ENCODE results near the gene PTPRT. TPM values are rescaled to one million over a fixed set of nuclear protein-coding genes. Genes with fewer than 3 reads are reported as not detected.

Gene PTPRT
- total RNA-seq, 1 experiment from 2014 or later = not detected

DNA sequence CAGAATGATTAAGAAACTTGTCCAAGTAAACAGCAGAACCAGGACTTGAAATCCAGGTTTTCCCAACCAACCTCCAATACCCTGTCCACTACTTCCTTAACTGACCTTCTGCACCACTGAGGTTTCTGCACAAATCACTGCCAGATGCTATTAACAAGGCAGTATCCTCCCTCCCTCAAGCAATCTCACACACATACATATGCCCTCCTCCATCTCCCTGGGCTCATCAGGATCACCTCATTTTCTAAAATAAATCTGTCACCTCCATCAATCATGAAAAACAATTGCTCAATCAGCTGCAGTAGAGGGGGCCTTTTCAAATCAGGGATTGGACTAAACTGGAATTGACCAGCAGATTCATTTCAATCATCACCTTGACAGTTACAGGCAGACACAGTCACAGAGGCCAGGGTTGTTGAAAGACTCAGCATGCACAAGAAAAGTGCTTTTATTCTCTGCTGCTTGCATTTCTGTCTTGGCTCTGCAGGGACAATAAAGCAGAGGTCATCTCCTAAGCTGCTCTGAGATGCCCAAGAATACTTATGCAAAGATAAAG lies 539.4 kb downstream of the PTPRT start:
- no peaks in the 10 kb centered on the region for H3K4me1 ChIP-seq (ENCODE audit: control insufficient read depth, insufficient read depth, low read length)
- ATAC-seq (no peak), DNase-seq (ENCODE audit: low read depth, low spot score) (no peak)
- POLR2A ChIA-PET = no interaction called here
- H3K27me3 ChIP-seq (ENCODE audit: control insufficient read depth, insufficient read depth, low read length) = no peaks in the 10 kb centered on the region
- no peaks in the 10 kb centered on the region for H3K36me3 ChIP-seq (ENCODE audit: control insufficient read depth, insufficient read depth, low read length)
- in situ Hi-C loops (cut with HindIII; ENCODE audit: low pct_unique_long_range_greater_than_20kb, low sequenced_read_pairs) (no loop called here), intact Hi-C loops (cut with micrococcal nuclease; ENCODE audit: unreplicated experiment) (no loop called here)
- TF ChIP-seq REST (IDR thresholded peaks at IDR 0.05; ENCODE audit: insufficient read depth in 1 of 2, low read depth in 2 of 2, low read length in 1 of 2) (no peak), TCF7L2 (IDR thresholded peaks at IDR 0.05; ENCODE audit: low read depth, low read length) (no peak), SIN3A (IDR thresholded peaks at IDR 0.05; ENCODE audit: borderline replicate concordance, insufficient read depth, low read depth, low read length) (no peak), POLR2AphosphoS5 (IDR thresholded peaks at IDR 0.05; ENCODE audit: low read depth, low read length) (no peak), CTCF (IDR thresholded peaks at IDR 0.05) (no peak)
- H3K4me3 ChIP-seq (ENCODE audit: low read depth in 2 of 2, low read length in 2 of 2) = no peak overlapping the region
- H3K27ac ChIP-seq (ENCODE audit: low read length) = no peak overlapping the region
- no TSS peak for BruUV-seq (replicated peaks)
- CTCF ChIA-PET = no interaction called here
- no peaks in the 10 kb centered on the region for H3K9me3 ChIP-seq (ENCODE audit: control insufficient read depth, insufficient read depth, low read depth, low read length)

DNA sequence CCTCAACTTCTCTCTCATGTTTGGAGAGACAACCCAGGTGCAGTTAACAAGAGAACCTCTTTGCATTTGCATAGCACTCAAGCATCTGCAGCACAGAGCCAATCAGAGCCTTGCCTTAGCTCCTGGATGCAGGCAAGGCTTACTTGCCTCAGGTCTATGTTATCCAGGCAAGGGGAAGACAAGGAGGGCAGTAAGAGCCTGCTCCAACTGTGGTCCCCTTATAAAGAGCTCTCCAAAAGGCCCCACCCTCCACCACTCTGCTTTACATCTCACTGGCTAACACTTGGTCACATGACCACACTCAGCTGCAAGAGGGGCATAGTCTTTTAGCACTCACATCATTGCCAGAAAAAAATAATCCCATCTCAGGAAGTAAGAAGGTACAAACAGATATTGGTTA lies 540.0 kb downstream of the PTPRT start:
- intact Hi-C loops (cut with micrococcal nuclease; ENCODE audit: unreplicated experiment) = no loop called here
- in situ Hi-C loops (cut with HindIII; ENCODE audit: low pct_unique_long_range_greater_than_20kb, low sequenced_read_pairs) = no loop called here
- DNase-seq (ENCODE audit: low read depth, low spot score) (no peak), ATAC-seq (no peak)
- Histone ChIP-seq H3K9me3 (ENCODE audit: control insufficient read depth, insufficient read depth, low read depth, low read length) (no peaks in the 10 kb centered on the region), H3K4me3 (ENCODE audit: low read depth in 2 of 2, low read length in 2 of 2) (no peak overlapping the region), H3K27me3 (ENCODE audit: control insufficient read depth, insufficient read depth, low read length) (no peaks in the 10 kb centered on the region), H3K4me1 (ENCODE audit: control insufficient read depth, insufficient read depth, low read length) (no peaks in the 10 kb centered on the region), H3K36me3 (ENCODE audit: control insufficient read depth, insufficient read depth, low read length) (no peaks in the 10 kb centered on the region), H3K27ac (ENCODE audit: low read length) (no peak overlapping the region)
- TF ChIP-seq REST (IDR thresholded peaks at IDR 0.05; ENCODE audit: insufficient read depth in 1 of 2, low read depth in 2 of 2, low read length in 1 of 2) (no peak), POLR2AphosphoS5 (IDR thresholded peaks at IDR 0.05; ENCODE audit: low read depth, low read length) (no peak), TCF7L2 (IDR thresholded peaks at IDR 0.05; ENCODE audit: low read depth, low read length) (no peak), SIN3A (IDR thresholded peaks at IDR 0.05; ENCODE audit: borderline replicate concordance, insufficient read depth, low read depth, low read length) (no peak), CTCF (IDR thresholded peaks at IDR 0.05) (no peak)
- POLR2A ChIA-PET = no interaction called here
- BruUV-seq (replicated peaks) = no TSS peak
- CTCF ChIA-PET = no interaction called here

Measured in Panc1 (cell line).